Hair follicle dermal papilla cell (primary cell): Measurements from ENCODE around the gene RAB6C. TPM values are rescaled to one million over a fixed set of nuclear protein-coding genes. Genes with fewer than 3 reads are reported as not detected.

ENCODE experiments used
- total RNA-seq: library from RNA; depleted of rRNA; stranded (reverse); fragments of >200 nt; gene quantifications from 2 replicates; pipeline ENCODE4 v1.2.3, GENCODE V29; 2012

The RAB6C gene
- total RNA-seq = not detected in 2 replicates

DNA sequence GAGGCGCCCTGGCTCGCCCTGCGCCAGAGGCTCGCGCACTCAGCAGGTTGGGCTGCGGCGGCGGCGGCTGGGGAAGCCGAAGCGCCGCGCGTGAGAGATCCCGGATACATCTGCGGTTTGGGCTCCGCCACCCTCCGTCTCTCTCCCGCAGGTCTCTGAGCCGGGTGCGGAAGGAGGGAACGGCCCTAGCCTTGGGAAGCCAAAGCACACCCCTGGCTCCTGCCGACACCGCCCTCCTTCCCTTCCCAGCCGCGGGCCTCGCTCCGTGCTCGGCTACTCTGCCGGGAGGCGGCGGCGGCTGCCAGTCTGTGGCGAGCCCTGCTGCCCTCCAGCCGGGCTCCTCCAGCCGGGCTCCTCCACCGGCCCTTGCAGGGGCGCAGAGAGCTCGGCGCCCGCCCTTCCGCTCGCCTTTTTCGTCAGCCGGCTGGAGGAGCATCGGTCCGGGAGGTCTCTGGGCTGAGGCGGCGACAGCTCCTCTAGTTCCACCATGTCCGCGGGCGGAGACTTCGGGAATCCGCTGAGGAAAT lies at the start of gene RAB6C:
Gene RAB6C (plus strand): TSS at position 38 of the 527 bp plus-strand sequence. CDS start 450 bp downstream, at position 488.

Other genes starting within 250 kb of the RAB6C start
- 0.12 TPM in 1 of 2 replicates, not detected in the other for gene POTEF, start 149.6 kb downstream of the RAB6C start, total RNA-seq
- 6.7 and 10.2 TPM in 2 replicates for gene CCDC74B, start 165.4 kb downstream of the RAB6C start, total RNA-seq
- 23.1 and 25.3 TPM in 2 replicates for gene SMPD4, start 201.9 kb downstream of the RAB6C start, total RNA-seq
- 94.6 and 97.4 TPM in 2 replicates for gene MZT2B, start 202.6 kb downstream of the RAB6C start, total RNA-seq
- gene TUBA3E, start 218.8 kb downstream of the RAB6C start, total RNA-seq = not detected in 2 replicates